Sciatic nerve (tissue), 2 donors: ENCODE results near the gene ATP8B2. TPM values are rescaled to one million over a fixed set of nuclear protein-coding genes. Genes with fewer than 3 reads are reported as not detected.
"Not testable (repeated sequence)": the region's sequence is repeated elsewhere in the genome, so short reads cannot be mapped to it uniquely, and the experiment has no call there.

ENCODE experiments used
- ATAC-seq: fragments of 200-7000 bp; cut with Tn5 transposase; one replicate; pipeline ENCODE4 v1.9.1; 2020; ENCODE audit warnings: mild to moderate bottlenecking, moderate library complexity
- DNase-seq: peaks from one replicate; pipeline ENCODE4 v3.0.0-alpha.2; 2020; ENCODE audit warnings: low spot score
- intact Hi-C: fragments of 100-400 bp; cut with DNase I; formaldehyde crosslinking; loops from one replicate; pipeline ENCODE4 v1.14.2; 2022
- total RNA-seq: library from RNA; stranded (reverse); fragmentation: NEBNext Ultra II Directional; extraction: Animal tissue kit (Norgen Biotek cat#: 25700); gene quantifications from one replicate; pipeline ENCODE4 v1.2.1, GENCODE V29; 2021
- donor health status: DM: no; HTN: no; CAD: no.
- donor health status: DM: no; HTN: no; CAD: no.

Gene ATP8B2
- total RNA-seq, 1 donor from 2014 or later, result 78.3 TPM

- DNase-seq (no peak), ATAC-seq (no peak)
- intact Hi-C loops, result no loop called here
Measured at GRCh38 chr1:154342132-154342531, 16.8 kb downstream of the ATP8B2 start.

DNA sequence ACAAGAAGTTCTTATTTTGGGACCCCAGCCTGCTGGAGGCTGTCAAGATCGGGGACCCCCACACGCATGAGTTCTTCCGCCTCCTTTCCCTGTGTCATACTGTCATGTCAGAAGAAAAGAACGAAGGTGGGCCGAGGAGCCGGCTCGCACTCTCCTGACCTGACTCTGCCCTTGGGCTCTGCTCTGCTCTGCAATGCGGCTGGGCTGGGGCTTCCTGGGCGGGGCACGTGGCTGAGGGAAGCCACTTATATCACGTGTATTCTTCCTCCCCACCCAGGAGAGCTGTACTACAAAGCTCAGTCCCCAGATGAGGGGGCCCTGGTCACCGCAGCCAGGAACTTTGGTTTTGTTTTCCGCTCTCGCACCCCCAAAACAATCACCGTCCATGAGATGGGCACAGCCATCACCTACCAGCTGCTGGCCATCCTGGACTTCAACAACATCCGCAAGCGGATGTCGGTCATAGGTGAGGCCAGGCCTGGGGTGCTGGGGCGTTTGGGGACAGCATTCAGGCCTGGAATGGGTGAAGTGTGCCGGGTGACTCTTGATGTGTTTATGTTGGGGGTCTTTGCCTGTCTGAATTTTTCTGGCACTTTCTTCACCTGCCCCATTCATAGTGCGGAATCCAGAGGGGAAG is 17.6 kb downstream of the ATP8B2 start:
- intact Hi-C loops, result no loop called here
- DNase-seq (no peak), ATAC-seq (no peak)

- intact Hi-C loops, result no loop called here
- DNase-seq, result no peak
Measured at GRCh38 chr1:154344977-154345837, 19.9 kb downstream of the ATP8B2 start.

GRCh38 chr1:154346276-154346917 is 21.1 kb downstream of the ATP8B2 start:
- ATAC-seq, result no peak
- no peak for DNase-seq
- intact Hi-C loops, result no loop called here

More at GRCh38 chr1:154344977-154345837, 19.9 kb downstream of the ATP8B2 start:
- no peak for ATAC-seq

GRCh38 chr1:154347961-154348360 is 22.6 kb downstream of the ATP8B2 start:
- ATAC-seq (no peak), DNase-seq (no peak)
- intact Hi-C loops, result no loop called here

DNA sequence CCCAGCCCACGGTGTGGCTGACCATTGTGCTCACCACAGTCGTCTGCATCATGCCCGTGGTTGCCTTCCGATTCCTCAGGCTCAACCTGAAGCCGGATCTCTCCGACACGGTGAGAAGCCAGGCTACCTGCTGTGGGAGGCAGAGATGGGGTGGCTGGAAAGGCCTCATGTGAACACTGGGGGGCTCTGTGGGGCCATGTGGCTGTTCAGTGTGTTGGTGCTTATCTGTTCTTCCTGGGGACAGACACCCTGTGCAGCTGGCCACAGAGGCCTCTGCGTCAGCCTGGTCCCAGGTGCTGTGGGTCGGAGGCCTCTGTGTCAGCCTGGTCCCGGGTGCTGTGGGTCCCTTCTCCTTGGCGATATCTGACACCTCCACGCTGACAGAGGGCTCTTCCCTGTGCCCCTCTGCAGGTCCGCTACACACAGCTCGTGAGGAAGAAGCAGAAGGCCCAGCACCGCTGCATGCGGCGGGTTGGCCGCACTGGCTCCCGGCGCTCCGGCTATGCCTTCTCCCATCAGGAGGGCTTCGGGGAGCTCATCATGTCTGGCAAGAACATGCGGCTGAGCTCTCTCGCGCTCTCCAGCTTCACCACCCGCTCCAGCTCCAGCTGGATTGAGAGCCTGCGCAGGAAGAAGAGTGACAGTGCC is 23.2 kb downstream of the ATP8B2 start:
- no peak for DNase-seq
- no peak for ATAC-seq
- intact Hi-C loops, result no loop called here

DNA sequence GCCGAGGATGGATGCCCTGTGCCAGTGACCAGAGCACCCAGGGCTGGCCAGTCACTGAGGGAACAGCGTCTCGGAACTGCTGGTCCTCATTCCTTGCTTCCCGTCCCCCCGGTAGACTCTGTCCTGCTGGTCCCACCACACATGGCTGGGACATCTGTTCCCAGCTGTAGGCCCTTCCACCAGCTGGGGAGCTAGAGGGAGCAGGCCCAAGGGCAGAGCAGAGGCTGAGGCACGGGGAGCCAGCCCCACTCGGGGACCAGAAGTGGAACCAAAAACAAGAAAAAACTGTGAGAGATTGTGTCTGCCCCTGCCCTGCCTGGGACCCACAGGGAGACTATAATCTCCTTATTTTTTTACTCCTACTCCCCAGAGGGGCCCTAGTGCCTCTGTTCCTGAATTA is 23.8 kb downstream of the ATP8B2 start:
- no peak for ATAC-seq
- intact Hi-C loops, result no loop called here
- DNase-seq, result no peak

DNA sequence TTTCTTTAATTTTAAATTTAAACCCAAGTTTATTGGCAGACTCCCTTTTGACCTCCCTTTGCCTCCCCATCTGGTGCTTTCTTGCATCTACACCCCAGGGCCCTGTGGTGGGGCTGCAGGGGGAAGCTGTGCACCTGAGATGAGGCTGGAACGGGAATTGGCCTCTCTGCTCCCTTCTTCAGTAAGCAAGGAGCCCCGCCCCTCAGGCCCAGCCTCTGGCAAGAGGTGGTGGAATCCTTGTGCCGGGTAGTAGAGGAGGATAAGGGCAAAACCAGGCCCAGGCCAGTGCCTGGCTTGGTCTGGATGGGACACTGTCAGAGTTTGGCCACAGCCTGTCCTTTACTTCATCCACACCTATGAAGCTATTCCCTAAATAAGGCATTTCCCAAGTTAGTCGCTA is 25.1 kb downstream of the ATP8B2 start:
- ATAC-seq (no peak), DNase-seq (no peak)
- intact Hi-C loops, result no loop called here

DNA sequence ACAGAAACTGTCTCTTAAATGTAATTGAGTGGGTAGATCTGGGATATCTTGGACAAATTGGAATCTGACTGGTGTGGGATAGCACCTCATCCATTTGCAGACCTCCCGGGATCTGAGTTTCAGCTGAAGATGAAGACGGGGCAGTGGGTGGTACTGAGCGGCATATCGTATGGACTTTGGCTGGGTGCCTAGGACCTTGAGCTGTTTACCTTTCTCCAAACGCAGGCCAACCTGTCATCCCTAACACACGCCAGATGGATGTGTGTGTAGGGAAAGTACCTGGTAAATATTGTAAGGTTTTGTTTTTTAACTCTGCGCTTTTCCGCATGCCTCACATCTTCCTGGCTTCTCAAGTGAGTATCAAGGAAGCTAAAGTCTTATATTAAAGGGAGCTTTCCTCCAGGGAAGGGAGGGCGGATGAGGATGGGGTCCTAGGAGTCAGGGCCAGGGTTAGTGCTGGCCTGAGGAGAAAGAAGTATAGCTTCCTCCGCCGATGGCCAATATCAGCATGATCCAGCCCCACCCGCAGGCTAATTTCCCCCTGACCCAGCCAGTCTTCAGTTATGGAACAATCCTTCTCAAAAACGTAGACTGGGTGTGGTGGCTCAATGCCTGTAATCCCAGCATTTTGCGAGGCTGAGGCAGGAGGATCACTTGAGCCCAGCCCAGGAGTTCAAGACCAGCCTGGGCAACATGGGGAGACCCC is 26.2 kb downstream of the ATP8B2 start:
- ATAC-seq (no peak), DNase-seq (no peak)
- intact Hi-C loops, result no loop called here

DNA sequence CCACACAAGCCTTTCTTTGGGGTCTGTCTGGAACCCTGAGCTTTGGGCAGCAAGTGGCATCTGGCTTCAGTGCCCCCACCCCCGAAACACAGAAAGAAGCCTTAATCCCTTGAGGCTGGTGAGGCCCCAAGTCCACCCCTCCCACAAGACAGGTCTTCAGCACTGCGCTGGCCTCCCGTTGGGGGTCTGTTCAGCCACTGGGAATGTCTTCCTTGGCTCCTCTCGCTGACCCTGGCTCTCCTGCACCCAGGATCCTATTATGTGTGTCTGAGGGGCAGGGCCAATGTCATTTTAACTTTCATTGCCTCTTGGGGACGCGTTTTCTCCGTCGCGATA is 26.9 kb downstream of the ATP8B2 start:
- ATAC-seq, result no peak
- no peak for DNase-seq
- intact Hi-C loops, result no loop called here

DNA sequence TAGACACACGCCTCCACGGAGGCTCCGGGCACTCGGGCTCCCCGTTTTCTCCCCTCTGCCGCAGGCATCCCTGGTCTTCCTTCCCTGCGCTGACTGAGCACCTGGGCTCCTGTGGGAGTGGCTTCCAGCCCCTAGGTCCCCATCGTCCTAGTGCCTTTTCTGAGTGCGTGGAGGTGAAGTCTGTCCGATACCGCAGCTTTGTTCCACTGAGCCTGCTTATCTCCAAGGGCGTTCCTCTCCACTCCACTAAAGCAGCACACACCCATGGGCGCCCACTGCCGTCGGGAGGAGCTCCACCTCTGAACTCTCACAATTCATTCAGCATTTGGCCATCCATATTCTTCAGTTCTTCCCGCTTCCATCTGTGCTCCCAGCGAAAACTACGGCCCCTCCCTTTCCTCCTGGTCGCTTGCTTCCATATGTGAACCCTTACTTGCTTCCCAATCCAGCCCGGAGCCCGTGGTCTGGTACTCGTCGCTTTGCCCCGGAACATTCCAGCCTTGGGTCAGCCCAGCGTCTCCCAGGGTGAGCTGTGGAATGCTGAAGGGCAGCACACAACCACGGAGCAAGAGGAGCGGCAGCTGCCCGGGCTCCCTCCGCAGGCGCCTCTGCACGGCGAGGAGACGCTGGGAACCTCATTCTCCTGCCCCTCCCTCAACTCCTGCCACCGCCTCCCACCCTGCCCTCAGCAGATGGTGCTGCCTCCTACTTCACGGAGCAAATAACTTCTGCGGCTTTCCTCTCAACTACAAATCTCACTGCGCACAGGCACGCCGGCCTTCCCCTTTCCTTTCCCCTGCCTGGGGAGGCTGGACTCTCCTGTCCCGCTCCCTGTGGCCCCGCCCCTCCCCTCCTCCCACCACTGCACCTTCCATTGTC is 27.5 kb downstream of the ATP8B2 start:
- peak; percentile 72 for DNase-seq
- intact Hi-C loops, result no loop called here
- ATAC-seq, result peak; percentile 74

GRCh38 chr1:154353460-154353904 is 28.2 kb downstream of the ATP8B2 start:
- DNase-seq, result no peak
- intact Hi-C loops, result no loop called here

GRCh38 chr1:154353966-154354365 is 28.6 kb downstream of the ATP8B2 start:
- intact Hi-C loops, result no loop called here
- no peak for ATAC-seq

More at GRCh38 chr1:154353460-154353904, 28.2 kb downstream of the ATP8B2 start:
- peak; percentile 78 for ATAC-seq

DNA sequence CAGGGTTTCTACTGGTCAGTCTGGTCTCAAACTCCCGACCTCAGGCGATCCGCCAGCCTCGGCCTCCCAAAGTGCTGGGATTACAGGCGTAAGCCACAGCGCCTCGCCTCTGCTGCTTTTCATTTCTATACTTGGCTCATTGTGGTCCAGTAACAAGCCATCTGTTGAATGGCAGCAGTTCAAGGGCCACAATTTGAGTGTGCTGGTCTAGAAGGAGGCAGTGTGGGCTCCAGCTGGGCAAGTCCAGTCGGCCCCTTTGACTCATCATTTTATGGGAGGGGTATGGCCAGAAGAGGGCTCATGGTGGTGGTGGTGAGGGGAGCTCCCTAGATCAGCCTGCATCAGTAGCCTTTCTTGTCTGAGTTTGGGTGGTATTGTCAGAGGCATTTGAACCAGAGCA is 33.2 kb downstream of the ATP8B2 start:
- ATAC-seq (no peak), DNase-seq (no peak)
- intact Hi-C loops, result no loop called here

More at GRCh38 chr1:154353966-154354365, 28.6 kb downstream of the ATP8B2 start:
- DNase-seq, result no peak

- DNase-seq (no peak), ATAC-seq (no peak)
- intact Hi-C loops, result no loop called here
Measured at GRCh38 chr1:154360288-154360687, 35.0 kb downstream of the ATP8B2 start.

DNA sequence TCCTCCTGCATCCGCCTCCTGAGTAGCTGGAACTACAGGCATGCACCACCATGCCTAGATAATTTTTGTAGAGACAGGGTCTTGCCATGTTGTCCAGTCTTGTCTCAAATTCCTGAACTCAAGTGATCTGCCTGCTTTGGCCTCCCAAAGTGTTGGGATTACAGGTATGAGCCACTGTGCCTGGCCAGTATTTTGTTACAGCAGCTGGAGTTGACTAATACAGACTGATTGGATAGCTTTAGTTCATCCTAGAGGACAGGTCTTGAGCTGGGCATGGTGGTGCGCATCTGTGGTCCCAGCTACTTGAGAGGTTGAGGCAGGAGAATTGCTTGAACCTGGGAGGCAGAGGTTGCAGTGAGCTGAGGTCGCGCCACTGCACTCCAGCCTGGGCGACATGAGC is 35.6 kb downstream of the ATP8B2 start:
- ATAC-seq, DNase-seq, intact Hi-C loops: not testable (repeated sequence)

GRCh38 chr1:154361357-154361756 is 36.0 kb downstream of the ATP8B2 start:
- no peak for ATAC-seq
- no peak for DNase-seq

GRCh38 chr1:154371436-154371835 is 46.1 kb downstream of the ATP8B2 start:
- ATAC-seq (no peak), DNase-seq (no peak)
- intact Hi-C loops, result no loop called here

More at GRCh38 chr1:154361357-154361756, 36.0 kb downstream of the ATP8B2 start:
- intact Hi-C loops, result no loop called here
